ENCODE measurements around the gene CSF3R. TPM values are rescaled to one million over a fixed set of nuclear protein-coding genes. Genes with fewer than 3 reads are reported as not detected.

Gene CSF3R
- total and polyA plus RNA-seq, 4 donors = 129 to 705 (median 207) TPM

DNA sequence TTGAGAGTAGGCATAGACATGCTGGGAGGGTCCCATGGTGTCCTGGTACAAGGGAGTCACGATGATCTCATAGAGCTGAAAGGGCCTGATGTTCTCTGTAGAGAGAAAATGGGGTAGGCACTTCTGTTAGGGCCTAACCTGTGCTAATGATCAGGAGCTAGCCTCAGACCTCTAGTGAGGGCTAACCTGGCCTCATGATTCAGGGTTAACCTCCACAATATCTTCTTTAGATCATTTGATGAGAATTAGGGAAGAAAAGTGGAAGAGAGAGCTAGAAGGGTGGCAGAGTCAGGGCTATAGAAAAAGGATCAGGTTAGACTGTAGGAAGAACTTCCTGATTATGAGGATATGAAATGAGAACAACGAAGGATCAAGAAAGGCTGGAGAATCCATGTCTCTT lies 13.6 kb downstream of the CSF3R start:
- Histone ChIP-seq H3K27me3 (ENCODE audit: control insufficient read depth in 3 of 3, insufficient read depth in 3 of 3, low read length in 2 of 3) (no peaks in the 10 kb centered on the region), H3K9me3 (ENCODE audit: control insufficient read depth in 4 of 4, insufficient read depth in 3 of 4, low read length in 3 of 4) (no peaks in the 10 kb centered on the region), H3K27ac (ENCODE audit: low read depth in 1 of 2, low read length in 1 of 2) (no peak overlapping the region), H3K36me3 (ENCODE audit: control insufficient read depth in 4 of 4, insufficient read depth in 4 of 4, low read length in 4 of 4) (no peaks in the 10 kb centered on the region), H3K4me1 (ENCODE audit: control insufficient read depth in 5 of 5, insufficient read depth in 5 of 5, low read length in 5 of 5) (peaks cover 0 to 6% (median 0%) of the 10 kb centered on the region in 5 donors), H3K4me3 (no peak overlapping the region), H3K9ac (ENCODE audit: insufficient read depth in 1 of 2, low read length in 2 of 2) (no peak overlapping the region)
- 85 to 88% methylated on average over 2 of the region's 2 CpGs for WGBS, 2 donors
- DNase-seq (no peak), ATAC-seq (ENCODE audit: insufficient read depth, low FRiP score) (no peak)
- TF ChIP-seq, protein P1, sequence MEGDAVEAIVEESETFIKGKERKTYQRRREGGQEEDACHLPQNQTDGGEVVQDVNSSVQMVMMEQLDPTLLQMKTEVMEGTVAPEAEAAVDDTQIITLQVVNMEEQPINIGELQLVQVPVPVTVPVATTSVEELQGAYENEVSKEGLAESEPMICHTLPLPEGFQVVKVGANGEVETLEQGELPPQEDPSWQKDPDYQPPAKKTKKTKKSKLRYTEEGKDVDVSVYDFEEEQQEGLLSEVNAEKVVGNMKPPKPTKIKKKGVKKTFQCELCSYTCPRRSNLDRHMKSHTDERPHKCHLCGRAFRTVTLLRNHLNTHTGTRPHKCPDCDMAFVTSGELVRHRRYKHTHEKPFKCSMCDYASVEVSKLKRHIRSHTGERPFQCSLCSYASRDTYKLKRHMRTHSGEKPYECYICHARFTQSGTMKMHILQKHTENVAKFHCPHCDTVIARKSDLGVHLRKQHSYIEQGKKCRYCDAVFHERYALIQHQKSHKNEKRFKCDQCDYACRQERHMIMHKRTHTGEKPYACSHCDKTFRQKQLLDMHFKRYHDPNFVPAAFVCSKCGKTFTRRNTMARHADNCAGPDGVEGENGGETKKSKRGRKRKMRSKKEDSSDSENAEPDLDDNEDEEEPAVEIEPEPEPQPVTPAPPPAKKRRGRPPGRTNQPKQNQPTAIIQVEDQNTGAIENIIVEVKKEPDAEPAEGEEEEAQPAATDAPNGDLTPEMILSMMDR (IDR thresholded peaks at IDR 0.05; ENCODE audit: control extremely low read depth, extremely low read depth) = no peak

DNA sequence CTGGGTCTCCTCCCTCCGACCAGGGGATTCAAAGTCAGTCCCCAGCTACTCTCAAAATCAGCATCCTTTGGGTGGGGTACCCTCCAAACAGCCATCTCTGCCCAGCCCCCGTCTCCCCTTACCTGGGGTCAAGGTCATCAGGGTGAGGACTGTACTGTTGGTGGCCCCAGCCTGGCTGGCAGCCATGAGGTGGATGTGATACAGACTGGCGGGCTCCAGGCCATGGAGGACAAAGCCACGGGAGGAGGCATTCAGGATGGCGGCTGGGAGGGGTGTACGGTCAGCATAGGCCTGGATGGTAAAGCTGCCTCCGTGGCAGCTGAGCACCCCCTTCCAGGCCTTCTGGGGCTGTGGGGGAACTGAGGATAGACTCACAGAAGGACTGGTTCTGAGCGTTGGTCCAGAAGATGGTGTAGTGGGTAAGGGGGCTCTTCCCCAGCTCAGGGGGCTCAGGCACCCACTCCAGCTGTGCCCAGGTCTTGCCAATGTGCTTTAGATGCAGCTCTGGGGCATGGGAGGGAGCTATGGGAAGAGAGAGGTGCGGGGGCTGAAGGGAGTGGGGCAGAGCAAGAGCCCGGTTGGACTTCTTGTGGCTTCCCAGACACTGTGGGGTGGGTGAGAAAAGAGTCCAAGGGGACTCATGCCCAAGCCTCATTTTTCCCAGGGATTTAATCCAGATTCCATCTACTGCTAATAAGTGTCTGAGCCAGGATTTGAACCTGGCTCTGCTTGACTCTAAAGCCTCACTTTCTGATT lies 14.8 kb downstream of the CSF3R start:
- DNase-seq (no peak), ATAC-seq (ENCODE audit: insufficient read depth, low FRiP score) (no peak)
- no peak overlapping the region for H3K4me3 ChIP-seq
- H3K9me3 ChIP-seq (ENCODE audit: control insufficient read depth in 4 of 4, insufficient read depth in 3 of 4, low read length in 3 of 4) = no peaks in the 10 kb centered on the region
- H3K36me3 ChIP-seq (ENCODE audit: control insufficient read depth in 4 of 4, insufficient read depth in 4 of 4, low read length in 4 of 4) = no peaks in the 10 kb centered on the region
- peaks cover 0 to 12% (median 3%) of the 10 kb centered on the region in 5 donors for H3K4me1 ChIP-seq (ENCODE audit: control insufficient read depth in 5 of 5, insufficient read depth in 5 of 5, low read length in 5 of 5)
- WGBS, 2 donors = 91 to 92% methylated on average over 10 of the region's 10 CpGs
- no peak overlapping the region for H3K9ac ChIP-seq (ENCODE audit: insufficient read depth in 1 of 2, low read length in 2 of 2)
- TF ChIP-seq, protein P1 (IDR thresholded peaks at IDR 0.05; ENCODE audit: control extremely low read depth, extremely low read depth) = no peak
- no peaks in the 10 kb centered on the region for H3K27me3 ChIP-seq (ENCODE audit: control insufficient read depth in 3 of 3, insufficient read depth in 3 of 3, low read length in 2 of 3)
- no peak overlapping the region for H3K27ac ChIP-seq (ENCODE audit: low read depth in 1 of 2, low read length in 1 of 2)

GRCh38 chr1:36467027-36467410 lies 15.7 kb downstream of the CSF3R start:
- 95 to 96% methylated on average over 4 of the region's 4 CpGs for WGBS, 2 donors
- Histone ChIP-seq H3K36me3 (ENCODE audit: control insufficient read depth in 4 of 4, insufficient read depth in 4 of 4, low read length in 4 of 4) (peaks cover 0 to 4% (median 4%) of the 10 kb centered on the region in 4 donors), H3K4me3 (no peak overlapping the region), H3K27ac (ENCODE audit: low read depth in 1 of 2, low read length in 1 of 2) (no peak overlapping the region), H3K27me3 (ENCODE audit: control insufficient read depth in 3 of 3, insufficient read depth in 3 of 3, low read length in 2 of 3) (no peaks in the 10 kb centered on the region), H3K9ac (ENCODE audit: insufficient read depth in 1 of 2, low read length in 2 of 2) (no peak overlapping the region), H3K9me3 (ENCODE audit: control insufficient read depth in 4 of 4, insufficient read depth in 3 of 4, low read length in 3 of 4) (no peaks in the 10 kb centered on the region), H3K4me1 (ENCODE audit: control insufficient read depth in 5 of 5, insufficient read depth in 5 of 5, low read length in 5 of 5) (peaks cover 0 to 12% (median 3%) of the 10 kb centered on the region in 5 donors)
- DNase-seq (no peak), ATAC-seq (ENCODE audit: insufficient read depth, low FRiP score) (no peak)
- TF ChIP-seq, protein P1 (IDR thresholded peaks at IDR 0.05; ENCODE audit: control extremely low read depth, extremely low read depth) = no peak
